Immature natural killer cell (primary cell): ENCODE results near the gene MPIG6B. TPM values are rescaled to one million over a fixed set of nuclear protein-coding genes. Genes with fewer than 3 reads are reported as not detected.
A peak's percentile ranks its signal among the peaks of the same experiment; 100 is the strongest.

ENCODE experiments used
- DNase-seq, 3 donors: peaks; one replicate each; pipeline ENCODE4 v3.0.0; 2022; ENCODE audit warnings: mixed read lengths in 1 of 3
- H3K27ac Mint-ChIP-seq, 6 donors: one replicate each; pipeline ENCODE4 v1.8.0; 2020; ENCODE audit warnings: mixed read lengths in 6 of 6, mild to moderate bottlenecking in 5 of 6, inconsistent platforms in 4 of 6, moderate library complexity in 3 of 6
- H3K27me3 Mint-ChIP-seq, 3 donors: one replicate each; pipeline ENCODE4 v1.8.0; 2020 to 2021; ENCODE audit warnings: low read depth in 3 of 3, mild to moderate bottlenecking in 3 of 3, mixed read lengths in 3 of 3, moderate library complexity in 3 of 3, inconsistent platforms in 1 of 3
- H3K36me3 Mint-ChIP-seq, 3 donors: one replicate each; pipeline ENCODE4 v1.8.0; 2020; ENCODE audit warnings: mixed read lengths in 3 of 3, inconsistent platforms in 2 of 3, mild to moderate bottlenecking in 2 of 3
- H3K4me1 Mint-ChIP-seq, 2 donors: one replicate each; pipeline ENCODE4 v1.8.0; 2020; ENCODE audit warnings: inconsistent platforms in 2 of 2, mild to moderate bottlenecking in 2 of 2, mixed read lengths in 2 of 2, moderate library complexity in 1 of 2
- H3K4me3 Mint-ChIP-seq, 5 donors: one replicate each; pipeline ENCODE4 v1.8.0; 2020; ENCODE audit warnings: mild to moderate bottlenecking in 5 of 5, mixed read lengths in 5 of 5, inconsistent platforms in 3 of 5, moderate library complexity in 3 of 5
- H3K9me3 Mint-ChIP-seq, 6 donors: one replicate each; pipeline ENCODE4 v1.8.0; 2020; ENCODE audit warnings: mild to moderate bottlenecking in 6 of 6, mixed read lengths in 6 of 6, inconsistent platforms in 4 of 6, moderate library complexity in 3 of 6
- polyA plus RNA-seq, 3 donors: library from polyadenylated mRNA; unstranded; fragments of 300-500 nt; fragmentation: Illumina TruSeq; gene quantifications; one replicate each; pipeline ENCODE4 v1.2.3, GENCODE V29; 2021

Gene MPIG6B
- polyA plus RNA-seq, 3 donors from 2014 or later, result 2.6 to 10.9 (median 6.3) TPM

- peaks cover 77 to 79% of the 10 kb centered on the region in 2 donors for H3K4me1 Mint-ChIP-seq
- H3K36me3 Mint-ChIP-seq, result peaks cover 4 to 47% (median 22%) of the 10 kb centered on the region in 3 donors
- peak overlapping the region; percentile 97 to 99 (median 99) for H3K4me3 Mint-ChIP-seq
- H3K9me3 Mint-ChIP-seq, result no peaks in the 10 kb centered on the region
- peak; percentile 76 to 79 (median 79) for DNase-seq
- H3K27me3 Mint-ChIP-seq, result peaks cover 0 to 8% (median 2%) of the 10 kb centered on the region in 3 donors
- H3K27ac Mint-ChIP-seq, result peak overlapping the region; percentile 83 to 98 (median 92)
These were observed 6.9 kb downstream of the MPIG6B start for GRCh38 chr6:31729979-31730630.

- H3K27me3 Mint-ChIP-seq, result peaks cover under 1 to 10% (median 6%) of the 10 kb centered on the region in 3 donors
- H3K4me1 Mint-ChIP-seq, result peaks cover 78 to 79% of the 10 kb centered on the region in 2 donors
- H3K27ac Mint-ChIP-seq, result peak overlapping the region; percentile 83 to 98 (median 92)
- no peak for DNase-seq
- no peaks in the 10 kb centered on the region for H3K9me3 Mint-ChIP-seq
- peaks cover 7 to 45% (median 22%) of the 10 kb centered on the region in 3 donors for H3K36me3 Mint-ChIP-seq
- H3K4me3 Mint-ChIP-seq, result peak overlapping the region; percentile 97 to 99 (median 99)
These were observed 7.5 kb downstream of the MPIG6B start for GRCh38 chr6:31730631-31731086.

- peak overlapping the region in 4 of 6 donors; percentile 16 to 83 (median 54) for H3K27ac Mint-ChIP-seq
- H3K9me3 Mint-ChIP-seq, result no peaks in the 10 kb centered on the region
- H3K27me3 Mint-ChIP-seq, result peaks cover 2 to 16% (median 11%) of the 10 kb centered on the region in 3 donors
- peak overlapping the region in 2 of 5 donors; percentile 15 to 38 for H3K4me3 Mint-ChIP-seq
- DNase-seq, result no peak
- H3K36me3 Mint-ChIP-seq, result peaks cover 9 to 32% (median 12%) of the 10 kb centered on the region in 3 donors
- H3K4me1 Mint-ChIP-seq, result peaks cover 75 to 81% of the 10 kb centered on the region in 2 donors
These were observed 8.9 kb downstream of the MPIG6B start for GRCh38 chr6:31732029-31732428.

- DNase-seq, result no peak
- H3K9me3 Mint-ChIP-seq, result no peaks in the 10 kb centered on the region
- peaks cover 76 to 84% of the 10 kb centered on the region in 2 donors for H3K4me1 Mint-ChIP-seq
- H3K27me3 Mint-ChIP-seq, result peaks cover 2 to 22% (median 10%) of the 10 kb centered on the region in 3 donors
- peak overlapping the region; percentile 88 to 98 (median 96) for H3K4me3 Mint-ChIP-seq
- H3K27ac Mint-ChIP-seq, result peak overlapping the region; percentile 88 to 99 (median 97)
- peaks cover 9 to 32% (median 12%) of the 10 kb centered on the region in 3 donors for H3K36me3 Mint-ChIP-seq
These were observed 10.6 kb downstream of the MPIG6B start for GRCh38 chr6:31733734-31734133.

GRCh38 chr6:31734247-31734820 is 11.2 kb downstream of the MPIG6B start:
- no peak for DNase-seq
- Mint-ChIP-seq H3K4me1 (peaks cover 76 to 84% of the 10 kb centered on the region in 2 donors), H3K4me3 (peak overlapping the region; percentile 88 to 98 (median 96)), H3K27ac (peak overlapping the region; percentile 94 to 99 (median 97)), H3K27me3 (peaks cover 2 to 24% (median 10%) of the 10 kb centered on the region in 3 donors), H3K9me3 (no peaks in the 10 kb centered on the region), H3K36me3 (peaks cover 9 to 32% (median 12%) of the 10 kb centered on the region in 3 donors)

- peak overlapping the region; percentile 88 to 98 (median 96) for H3K4me3 Mint-ChIP-seq
- H3K4me1 Mint-ChIP-seq, result peaks cover 78 to 86% of the 10 kb centered on the region in 2 donors
- peaks cover 9 to 32% (median 12%) of the 10 kb centered on the region in 3 donors for H3K36me3 Mint-ChIP-seq
- peak overlapping the region; percentile 94 to 99 (median 97) for H3K27ac Mint-ChIP-seq
- DNase-seq, result peak; percentile 65 to 73 (median 66)
- peaks cover 6 to 28% (median 14%) of the 10 kb centered on the region in 3 donors for H3K27me3 Mint-ChIP-seq
- H3K9me3 Mint-ChIP-seq, result no peaks in the 10 kb centered on the region
These were observed 11.7 kb downstream of the MPIG6B start for GRCh38 chr6:31734821-31735406.

- H3K27ac Mint-ChIP-seq, result peak within 1 kb of the TSS; percentile 94 to 99 (median 97)
- DNase-seq, result peak; percentile 71 to 74 (median 73)
- H3K27me3 Mint-ChIP-seq, result peaks cover 8 to 28% (median 18%) of the 10 kb centered on the region in 3 donors
- H3K36me3 Mint-ChIP-seq, result peaks cover 9 to 22% (median 12%) of the 10 kb centered on the region in 3 donors
- H3K4me1 Mint-ChIP-seq, result peaks cover 77 to 86% of the 10 kb centered on the region in 2 donors
- no peaks in the 10 kb centered on the region for H3K9me3 Mint-ChIP-seq
- H3K4me3 Mint-ChIP-seq, result peak within 1 kb of the TSS; percentile 88 to 98 (median 96)
These were observed 13.0 kb downstream of the MPIG6B start, which contains the start of gene CLIC1 for GRCh38 chr6:31736021-31736767. TSS of gene CLIC1 (minus strand) at chr6:31736530. CDS start at chr6:31736300, 230 bp downstream.

GRCh38 chr6:31736768-31737314 is 13.7 kb downstream of the MPIG6B start:
- Mint-ChIP-seq H3K4me1 (peaks cover 75 to 82% of the 10 kb centered on the region in 2 donors), H3K27me3 (peaks cover 8 to 28% (median 18%) of the 10 kb centered on the region in 3 donors), H3K27ac (peak overlapping the region; percentile 94 to 99 (median 97)), H3K36me3 (peaks cover 9 to 19% (median 9%) of the 10 kb centered on the region in 3 donors), H3K4me3 (peak overlapping the region; percentile 88 to 98 (median 96)), H3K9me3 (no peaks in the 10 kb centered on the region)
- no peak for DNase-seq

- Mint-ChIP-seq H3K36me3 (peaks cover 4 to 15% (median 5%) of the 10 kb centered on the region in 3 donors), H3K9me3 (no peaks in the 10 kb centered on the region), H3K27me3 (peaks cover 8 to 28% (median 18%) of the 10 kb centered on the region in 3 donors), H3K4me1 (peaks cover 71 to 76% of the 10 kb centered on the region in 2 donors), H3K27ac (peak overlapping the region; percentile 94 to 99 (median 97)), H3K4me3 (peak overlapping the region; percentile 88 to 98 (median 96))
- no peak for DNase-seq
These were observed 14.3 kb downstream of the MPIG6B start for GRCh38 chr6:31737315-31737990.

GRCh38 chr6:31737991-31738979 is 15.1 kb downstream of the MPIG6B start:
- H3K4me1 Mint-ChIP-seq, result peaks cover 67 to 72% of the 10 kb centered on the region in 2 donors
- peak; percentile 80 for DNase-seq
- peak overlapping the region; percentile 88 to 98 (median 96) for H3K4me3 Mint-ChIP-seq
- H3K9me3 Mint-ChIP-seq, result no peaks in the 10 kb centered on the region
- peaks cover 8 to 28% (median 18%) of the 10 kb centered on the region in 3 donors for H3K27me3 Mint-ChIP-seq
- H3K27ac Mint-ChIP-seq, result peak overlapping the region; percentile 94 to 99 (median 97)
- H3K36me3 Mint-ChIP-seq, result peaks cover 1 to 12% (median 5%) of the 10 kb centered on the region in 3 donors

- peak; percentile 96 for DNase-seq
- Mint-ChIP-seq H3K4me1 (peaks cover 52 to 59% of the 10 kb centered on the region in 2 donors), H3K27me3 (peaks cover 8 to 25% (median 18%) of the 10 kb centered on the region in 3 donors), H3K9me3 (no peaks in the 10 kb centered on the region), H3K36me3 (peaks cover 0 to 5% (median 4%) of the 10 kb centered on the region in 3 donors), H3K4me3 (peak within 1 kb of the TSS; percentile 88 to 98 (median 97)), H3K27ac (peak within 1 kb of the TSS; percentile 94 to 99 (median 97))
These were observed 16.6 kb downstream of the MPIG6B start, which contains the start of gene MSH5 for GRCh38 chr6:31739639-31740396. TSS of gene MSH5 (plus strand) at chr6:31740005. CDS start at chr6:31740467, 462 bp downstream.
